ENCODE data around the gene PRIM2.
"Not testable (repeated sequence)": the region's sequence is repeated elsewhere in the genome, so short reads cannot be mapped to it uniquely, and the experiment has no call there.

- TF ChIP-seq POLR2A, POLR2AphosphoS5, CTCF, EP300 (IDR thresholded peaks at IDR 0.05): not testable (repeated sequence)
Measured at GRCh38 chr6:57419341-57419740, 101.9 kb downstream of the PRIM2 start.
